Measurements from ENCODE around the gene FNDC5.

GRCh38 chr1:32818804-32819541 lies 51.7 kb downstream of the FNDC5 start:
- TF ChIP-seq ZNF704 (CRISPR knock-in tag; IDR thresholded peaks at IDR 0.05; ENCODE audit: borderline replicate concordance), result no peak
- TF ChIP-seq BRD4 (CRISPR knock-in tag; IDR thresholded peaks at IDR 0.05), result no peak
- no peak for TF ChIP-seq POLR2A (IDR thresholded peaks at IDR 0.05; ENCODE audit: insufficient read depth in 1 of 2, low read depth in 2 of 2, low read length in 2 of 2)
- TF ChIP-seq NR2C2 (CRISPR knock-in tag; IDR thresholded peaks at IDR 0.05; ENCODE audit: borderline replicate concordance), result no peak
- no peak for TF ChIP-seq ZNF569 (CRISPR knock-in tag; IDR thresholded peaks at IDR 0.05; ENCODE audit: borderline replicate concordance)
- TF ChIP-seq CTCF (CRISPR knock-in tag; IDR thresholded peaks at IDR 0.05), result no peak
